HuH-7 (cell line): ENCODE data around the gene PHF5A.

Experiments
- DNase-seq: peaks from one replicate; pipeline ENCODE4 v3.0.0; 2011; ENCODE audit warnings: low spot score

PHF5A gene

GRCh38 chr22:41411021-41411851 lies 57.3 kb downstream of the PHF5A start:
- no peak for DNase-seq

GRCh38 chr22:41410311-41410751 lies 58.2 kb downstream of the PHF5A start:
- DNase-seq: no peak
